NCI-H1417 (cell line): ENCODE results near the gene GRIK3.
A peak's percentile ranks its signal among the peaks of the same experiment; 100 is the strongest.
"Not testable (repeated sequence)": the region's sequence is repeated elsewhere in the genome, so short reads cannot be mapped to it uniquely, and the experiment has no call there.

Source experiments
- DNase-seq, 3 experiments: peaks; one replicate each; lab custom pipeline; 2025; lab: John Stamatoyannopoulos, UW

GRIK3 gene

DNA sequence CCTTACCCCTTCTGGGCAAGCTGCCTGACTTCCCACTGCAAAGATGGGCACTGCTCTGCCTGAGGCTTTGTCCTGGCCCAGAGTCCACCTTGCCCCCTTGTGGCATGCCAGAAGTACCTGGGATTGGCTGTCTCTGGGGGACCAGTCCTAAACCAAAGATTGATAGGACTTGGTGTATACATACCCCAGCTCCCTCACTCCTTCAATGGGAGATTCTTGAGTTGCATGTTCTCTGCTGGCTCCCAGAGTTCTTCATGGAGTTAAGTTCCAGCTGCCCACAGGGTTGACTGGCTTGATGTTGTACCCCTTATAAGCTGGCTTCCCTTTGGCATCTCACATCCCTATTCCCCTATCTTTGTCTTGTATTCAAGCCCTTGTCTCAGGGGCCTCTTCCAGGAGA is 244.8 kb downstream of the GRIK3 start:
- no peak for DNase-seq

DNA sequence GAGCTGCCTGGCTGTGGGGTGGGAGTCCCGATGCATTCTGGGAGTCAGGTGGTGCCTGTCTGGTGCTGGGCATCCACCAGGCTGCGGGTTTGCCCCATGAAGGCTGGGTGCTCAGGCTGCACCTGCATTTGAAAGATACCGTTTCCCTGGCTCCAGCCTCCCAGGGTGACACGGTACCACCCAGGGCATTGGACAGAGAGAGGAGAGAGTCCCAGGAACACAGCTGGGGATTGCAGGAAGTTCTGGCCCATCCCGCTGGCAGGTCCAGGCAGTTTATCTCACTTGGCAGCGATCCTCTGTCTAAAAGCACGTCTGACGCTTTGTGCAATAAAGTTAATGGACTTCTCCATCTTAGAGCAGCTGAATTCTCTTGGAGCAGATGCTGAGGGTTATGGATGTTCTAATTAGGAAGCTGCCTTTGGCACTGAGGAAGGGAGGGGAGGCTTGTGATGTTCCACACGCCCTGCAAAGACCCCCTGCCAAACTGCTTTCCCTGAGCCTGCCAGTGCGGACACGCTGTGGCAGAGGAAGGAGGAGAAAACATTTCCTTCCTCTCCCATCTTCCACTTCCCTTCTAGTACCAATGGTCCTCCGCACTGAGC is 246.9 kb downstream of the GRIK3 start:
- DNase-seq: peak in 1 of 3 experiments; percentile 51

DNA sequence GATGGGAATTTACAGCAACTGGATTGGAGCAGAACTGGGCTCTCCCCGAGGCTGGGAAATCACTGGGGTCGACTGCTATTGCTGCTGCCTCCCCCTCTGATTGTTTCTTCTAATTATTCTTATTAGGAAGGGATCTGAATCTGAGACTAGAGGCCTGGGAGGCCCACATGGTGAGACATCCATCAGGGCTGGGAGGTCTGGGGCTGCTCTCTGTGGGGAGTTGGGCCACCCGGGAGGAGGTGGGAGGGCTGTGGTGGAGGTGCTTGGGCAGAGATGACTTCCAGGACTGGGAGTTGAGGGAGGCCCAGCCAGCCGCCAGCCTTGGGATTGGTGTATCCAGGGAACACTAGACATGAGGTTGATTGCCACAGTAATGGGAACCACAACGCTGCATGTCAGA is 247.9 kb downstream of the GRIK3 start:
- no peak for DNase-seq

DNA sequence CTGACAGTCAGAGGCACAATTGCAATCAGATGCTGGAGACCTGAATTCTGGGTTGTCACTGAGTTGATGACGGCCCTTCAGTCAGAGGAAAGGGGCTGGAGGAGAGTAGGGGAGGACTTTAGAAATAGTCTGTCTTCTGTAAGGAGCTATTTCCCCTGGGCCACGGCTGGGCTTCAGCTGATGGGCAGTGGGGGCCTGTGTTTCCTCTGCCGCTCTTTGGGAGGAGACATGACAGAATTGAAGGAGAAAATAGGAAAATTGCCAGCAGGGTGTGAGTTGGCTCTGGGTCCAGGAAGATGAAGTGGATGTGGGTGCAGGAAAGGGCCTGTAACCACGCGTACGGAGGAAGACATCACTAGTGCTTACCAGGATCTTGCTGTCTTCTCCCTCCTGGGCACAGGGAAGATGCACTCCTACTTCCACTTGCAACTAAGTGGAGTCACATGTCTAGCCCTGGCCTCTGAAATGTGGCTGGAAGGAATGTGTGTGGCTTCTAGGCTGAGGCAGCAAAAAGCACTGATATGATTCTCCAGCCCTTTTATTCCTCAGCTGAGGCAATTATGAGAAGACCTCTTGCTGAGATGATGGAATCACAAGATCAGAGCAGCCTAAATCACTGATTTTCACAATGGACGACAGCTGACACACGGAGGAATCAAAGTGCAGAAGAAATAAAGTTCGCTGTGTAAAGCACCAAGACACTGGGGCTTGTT is 250.0 kb downstream of the GRIK3 start:
- peak in 2 of 3 experiments; percentile 19 to 29 for DNase-seq

DNA sequence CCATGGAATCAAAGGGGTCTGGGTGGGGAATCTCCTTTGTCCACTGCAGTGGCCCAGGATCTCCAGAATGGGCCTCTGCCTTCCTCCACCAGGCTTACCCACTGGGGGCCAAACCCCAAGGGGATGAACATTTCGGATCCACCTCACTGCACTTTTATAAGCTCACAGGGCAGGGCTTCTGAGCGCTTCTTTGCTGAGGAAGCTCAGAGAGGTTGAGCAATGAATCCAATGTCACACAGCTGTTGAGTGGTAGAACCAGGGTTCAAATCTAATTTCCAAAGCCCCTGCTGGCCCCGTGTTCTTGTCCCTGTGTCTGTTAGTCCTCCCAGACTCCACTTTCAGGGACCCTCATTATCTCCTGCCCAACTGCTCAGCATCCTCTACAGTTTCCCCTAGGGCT is 250.8 kb downstream of the GRIK3 start:
- DNase-seq: no peak

DNA sequence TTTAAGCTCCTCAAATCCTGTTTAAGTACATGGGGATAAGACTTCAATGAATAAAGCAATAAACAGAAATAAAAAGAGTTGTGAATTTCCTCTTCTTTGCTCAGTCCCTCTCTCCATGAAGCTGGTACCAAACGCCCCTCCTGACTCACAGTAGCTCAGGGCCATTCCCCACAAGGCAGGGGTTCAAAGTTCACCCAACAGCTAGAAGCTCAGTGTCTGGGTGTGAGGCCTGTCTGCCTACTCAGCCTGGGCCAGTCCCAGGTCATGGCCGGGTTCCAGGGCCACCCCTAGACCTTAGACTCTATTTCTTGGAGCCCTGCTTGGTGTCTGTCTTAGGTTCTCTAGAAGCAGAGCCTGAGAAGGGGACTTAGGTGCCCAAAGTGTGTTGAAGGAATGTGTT is 251.5 kb downstream of the GRIK3 start:
- no peak for DNase-seq

DNA sequence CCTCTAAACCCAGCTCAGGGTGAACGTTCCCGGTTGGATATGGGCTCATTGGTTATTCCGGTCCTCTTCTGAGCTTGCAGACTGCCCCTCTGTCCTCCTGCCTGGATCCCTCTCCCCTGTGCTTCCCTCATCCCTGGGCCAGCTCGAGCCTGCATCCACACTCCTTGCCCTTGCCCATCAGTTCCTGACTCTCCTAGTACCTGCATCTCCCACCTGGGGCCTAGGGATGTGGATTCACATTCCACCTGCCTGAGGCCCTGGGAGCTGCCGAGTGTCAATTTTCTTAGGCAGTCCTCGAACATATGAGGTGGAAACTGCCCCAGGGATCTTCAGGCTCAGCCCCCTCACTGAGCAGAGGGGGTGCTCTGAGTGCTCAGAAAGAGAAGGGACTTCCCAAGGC is 252.2 kb downstream of the GRIK3 start:
- DNase-seq: no peak

DNA sequence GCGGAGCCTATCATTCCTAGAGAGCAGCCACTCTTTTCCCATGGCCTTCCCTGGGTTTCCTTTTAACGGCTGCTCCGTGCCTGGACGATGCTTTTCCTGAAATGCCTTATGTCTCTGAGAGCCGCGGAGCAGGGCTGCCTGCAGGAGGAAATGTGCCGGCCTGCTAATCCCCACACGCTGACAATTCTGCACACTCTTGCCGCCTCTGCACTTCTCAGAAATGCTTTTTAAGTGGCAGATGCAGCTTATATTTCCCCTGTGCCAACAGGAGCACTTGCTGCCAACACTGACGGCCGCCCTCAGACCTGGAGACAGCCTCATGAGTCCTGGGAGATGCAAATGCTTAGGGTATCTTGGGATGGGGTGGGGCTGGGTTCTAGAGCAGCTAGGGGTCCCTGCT is 253.2 kb downstream of the GRIK3 start:
- DNase-seq: no peak

DNA sequence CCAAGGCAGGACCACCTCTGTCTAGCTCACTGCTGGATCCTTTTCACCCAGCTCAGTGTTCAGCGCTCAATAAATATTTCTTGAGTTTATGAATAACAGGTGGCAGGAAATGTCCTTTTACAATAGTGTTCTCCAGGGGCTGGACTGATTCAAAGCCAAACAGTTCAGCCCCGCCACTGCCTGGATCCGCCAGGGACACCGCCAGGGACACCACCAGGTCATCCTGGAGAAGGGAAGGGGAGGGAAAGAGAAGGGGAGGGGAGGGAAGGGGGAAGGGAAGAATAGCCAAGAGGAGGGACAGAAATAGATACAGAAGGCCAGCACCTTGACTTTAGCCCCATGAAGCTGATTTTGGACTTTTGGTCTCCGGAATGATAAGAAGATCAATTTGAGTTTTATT is 255.6 kb downstream of the GRIK3 start:
- DNase-seq: peak in 2 of 3 experiments; percentile 39 to 74

DNA sequence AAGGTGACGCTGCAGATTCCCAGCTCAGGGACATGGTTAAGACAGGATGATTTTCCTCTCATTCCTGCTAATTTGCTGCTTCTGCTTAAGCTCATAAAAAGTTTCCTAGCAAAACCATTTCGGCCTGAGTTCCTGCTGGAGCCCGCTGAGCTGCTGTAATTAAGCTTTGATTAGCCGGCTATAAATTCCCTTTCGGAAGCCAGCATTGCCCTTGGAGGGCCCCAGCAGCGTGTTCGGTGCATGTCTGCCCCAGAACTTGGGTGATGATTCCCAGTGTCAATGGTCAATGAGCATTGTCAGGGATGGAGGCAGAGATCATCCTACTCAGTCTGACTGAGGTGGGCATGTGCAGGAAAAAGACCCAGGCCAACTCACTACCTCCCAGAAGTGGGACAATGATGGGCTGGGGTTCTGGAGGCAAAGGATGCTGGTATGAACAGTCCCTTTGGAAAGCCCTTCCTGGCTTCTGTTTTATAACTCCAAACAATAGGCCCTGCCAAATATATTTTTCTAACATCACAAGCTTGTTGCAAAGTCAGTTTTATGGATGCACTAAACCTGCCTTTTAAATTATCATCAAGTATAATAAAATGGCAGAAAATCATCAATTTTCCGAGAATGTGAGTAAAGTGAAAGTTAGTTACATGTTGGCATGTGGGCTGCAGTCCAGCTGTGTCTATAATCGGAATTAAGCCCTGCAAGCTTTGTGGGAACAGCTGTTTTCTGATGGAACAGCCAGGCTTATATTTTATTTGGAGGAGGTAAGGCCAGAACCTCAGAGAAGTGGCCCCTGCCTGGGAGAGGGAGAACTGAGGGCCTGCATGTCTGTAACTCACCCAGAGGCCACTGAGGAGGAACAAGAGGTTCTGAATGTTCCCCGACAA is 257.1 kb downstream of the GRIK3 start:
- peak in 1 of 3 experiments; percentile 44 for DNase-seq

DNA sequence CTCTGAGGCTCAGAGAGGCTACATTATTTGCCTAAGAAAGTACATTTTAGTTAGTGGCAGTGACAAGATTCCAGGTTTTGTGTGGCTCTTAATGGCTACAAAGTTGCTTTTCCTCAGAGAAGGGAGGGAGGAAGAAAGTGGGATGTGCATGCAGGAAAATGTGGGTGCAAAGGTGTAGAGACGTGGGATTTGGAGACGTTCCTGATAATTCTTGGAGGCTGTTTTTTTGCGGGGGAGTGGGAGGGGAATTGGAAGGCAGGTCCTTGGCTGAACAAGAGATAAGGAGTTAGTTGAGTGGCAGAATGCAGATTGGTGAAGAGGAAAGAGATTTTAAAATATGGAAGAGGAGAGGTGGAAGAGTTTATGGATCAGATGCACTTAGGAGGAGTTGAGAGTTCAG is 258.1 kb downstream of the GRIK3 start:
- DNase-seq: no peak

DNA sequence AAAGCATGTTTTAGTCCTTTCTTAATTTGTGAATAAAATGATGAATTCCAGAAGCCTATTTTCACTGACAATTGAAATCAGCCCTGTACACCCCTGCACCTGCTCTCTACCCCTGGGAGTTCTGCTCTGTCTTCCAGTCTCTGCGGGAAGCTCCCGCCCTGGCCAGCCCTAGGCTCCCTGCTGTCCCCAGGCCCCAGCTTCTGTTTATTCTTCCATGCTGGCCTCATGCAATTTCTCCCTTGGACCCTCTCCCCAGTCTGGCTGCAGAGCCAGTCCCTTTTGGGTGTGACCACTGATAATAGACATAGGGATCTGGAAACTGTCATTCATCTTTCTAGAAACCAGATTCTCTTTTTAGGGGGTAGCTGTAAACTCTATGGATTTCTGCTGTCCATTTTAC is 258.6 kb downstream of the GRIK3 start:
- DNase-seq: peak in 2 of 3 experiments; percentile 85 to 92

DNA sequence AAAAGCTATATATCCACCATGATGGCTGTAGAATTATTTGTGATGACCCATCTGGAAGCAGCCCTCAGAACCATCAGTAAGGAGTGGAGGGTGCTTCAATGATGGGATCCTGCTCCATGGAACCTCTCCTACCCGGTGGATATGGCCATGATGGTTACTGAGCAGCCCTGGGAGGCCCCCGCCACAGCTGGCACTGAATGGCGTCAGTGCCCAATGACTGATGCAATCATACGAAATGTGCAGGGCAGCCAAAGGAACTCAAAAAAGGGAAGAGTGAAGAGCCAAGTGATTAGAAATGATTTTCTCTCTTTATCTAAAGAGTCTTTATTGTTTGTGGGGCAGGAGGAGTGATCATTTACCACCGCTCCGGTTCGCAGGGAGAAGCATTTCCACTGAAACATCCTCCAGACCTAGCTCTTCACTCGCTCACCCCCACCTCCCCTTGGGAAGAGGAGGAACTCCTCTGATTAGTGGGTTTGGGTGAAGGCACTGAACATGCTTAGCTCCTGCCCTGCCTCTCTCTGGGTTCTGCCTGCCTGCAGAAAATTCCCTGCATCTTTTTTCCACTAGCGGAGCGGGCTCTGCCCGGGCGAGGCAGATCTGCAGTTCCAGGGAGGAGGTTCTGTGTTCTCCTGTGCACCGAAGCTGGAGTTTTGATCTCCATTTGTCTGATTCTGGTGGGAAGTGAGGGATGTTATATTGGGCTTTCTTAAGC is 260.3 kb downstream of the GRIK3 start:
- no peak for DNase-seq

DNA sequence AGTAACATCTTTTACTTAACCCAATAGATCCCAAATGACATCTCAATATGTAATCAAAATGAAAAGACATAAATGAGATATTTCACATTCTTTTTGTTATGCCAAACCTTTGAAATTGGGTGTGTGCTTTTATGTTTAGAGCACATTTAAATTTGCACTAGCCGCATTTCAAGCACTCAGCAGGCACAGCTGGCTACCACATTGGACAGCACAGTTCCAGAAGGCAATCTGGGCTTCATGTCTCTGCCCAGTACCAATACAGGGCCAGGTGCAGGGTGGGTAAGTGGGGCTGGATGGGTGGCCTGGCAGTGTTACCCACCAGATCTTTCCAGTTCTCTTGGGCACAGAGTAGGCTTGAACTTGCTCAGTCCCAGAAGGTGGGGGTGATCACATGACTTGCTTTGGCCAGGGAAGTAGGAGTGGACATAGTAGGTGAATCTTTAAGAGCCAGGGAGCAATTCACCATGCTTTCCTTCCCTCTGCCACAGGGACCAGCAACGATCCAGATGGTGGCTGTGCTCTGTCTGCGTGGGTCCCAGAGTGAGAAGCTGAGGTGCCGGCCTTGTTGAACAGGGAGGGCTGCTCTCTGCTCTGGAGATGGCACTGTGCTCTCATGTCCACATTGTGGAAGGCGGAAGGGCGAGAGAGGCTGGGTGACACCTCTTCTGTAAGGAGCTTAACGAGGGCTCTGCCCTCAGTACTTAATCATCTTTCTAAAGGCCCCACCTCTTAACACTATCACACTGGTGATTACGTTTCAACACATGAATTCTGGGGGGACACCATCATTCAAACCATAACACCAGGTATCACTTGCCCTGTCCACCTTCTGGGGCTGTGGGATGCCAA is 261.4 kb downstream of the GRIK3 start:
- DNase-seq: peak in 1 of 3 experiments; percentile 24

DNA sequence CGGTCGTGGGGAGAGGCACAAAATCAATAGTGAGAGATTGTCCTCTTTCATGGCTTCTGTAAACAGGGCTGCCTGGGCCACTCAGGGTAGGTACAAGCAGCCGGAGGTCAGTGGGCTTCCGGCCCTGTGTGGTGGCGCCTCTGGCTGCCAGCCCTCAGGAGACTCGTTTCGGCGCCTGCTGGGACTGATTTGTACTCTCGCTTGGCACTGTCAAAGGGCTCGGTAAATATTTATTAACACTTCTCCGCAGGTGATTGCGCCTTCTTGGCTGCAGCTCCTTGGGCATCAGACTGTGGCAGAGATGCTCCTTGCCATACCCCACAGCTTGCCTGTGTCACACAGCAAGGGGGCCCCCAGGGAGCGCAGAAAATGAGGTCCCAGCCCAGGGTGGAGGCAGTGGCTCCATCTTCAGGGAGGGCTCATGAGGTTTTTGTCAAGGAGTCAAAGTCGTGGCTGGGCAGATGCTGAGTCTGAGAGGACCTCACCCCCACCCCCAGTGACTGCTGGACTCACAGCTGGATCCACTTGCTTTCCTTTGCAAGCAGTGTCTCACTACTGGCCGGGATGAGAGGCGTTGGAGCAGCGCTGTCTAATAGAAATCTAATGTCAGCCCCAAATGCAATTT is 262.5 kb downstream of the GRIK3 start:
- peak; percentile 4 to 96 (median 92) for DNase-seq

DNA sequence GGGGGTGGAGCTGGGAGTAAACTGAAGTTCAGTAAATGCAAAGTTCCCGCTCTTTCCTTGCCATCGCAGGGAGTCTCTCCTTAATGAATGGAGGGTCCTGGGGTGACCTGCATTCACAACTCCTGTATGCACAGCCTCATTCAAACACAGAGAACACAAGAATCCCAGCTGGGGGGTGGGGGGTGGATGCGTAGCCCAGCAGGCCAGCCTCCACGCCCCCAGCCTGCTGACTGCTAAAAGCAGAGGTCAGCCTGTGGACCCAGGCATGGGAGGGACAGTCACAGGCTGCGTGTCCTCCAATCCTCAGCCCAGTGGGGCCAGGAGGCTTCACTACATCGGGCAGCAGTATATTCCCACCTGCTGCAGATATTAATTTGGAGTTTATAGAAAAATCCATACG is 263.1 kb downstream of the GRIK3 start:
- peak in 2 of 3 experiments; percentile 92 to 96 for DNase-seq

DNA sequence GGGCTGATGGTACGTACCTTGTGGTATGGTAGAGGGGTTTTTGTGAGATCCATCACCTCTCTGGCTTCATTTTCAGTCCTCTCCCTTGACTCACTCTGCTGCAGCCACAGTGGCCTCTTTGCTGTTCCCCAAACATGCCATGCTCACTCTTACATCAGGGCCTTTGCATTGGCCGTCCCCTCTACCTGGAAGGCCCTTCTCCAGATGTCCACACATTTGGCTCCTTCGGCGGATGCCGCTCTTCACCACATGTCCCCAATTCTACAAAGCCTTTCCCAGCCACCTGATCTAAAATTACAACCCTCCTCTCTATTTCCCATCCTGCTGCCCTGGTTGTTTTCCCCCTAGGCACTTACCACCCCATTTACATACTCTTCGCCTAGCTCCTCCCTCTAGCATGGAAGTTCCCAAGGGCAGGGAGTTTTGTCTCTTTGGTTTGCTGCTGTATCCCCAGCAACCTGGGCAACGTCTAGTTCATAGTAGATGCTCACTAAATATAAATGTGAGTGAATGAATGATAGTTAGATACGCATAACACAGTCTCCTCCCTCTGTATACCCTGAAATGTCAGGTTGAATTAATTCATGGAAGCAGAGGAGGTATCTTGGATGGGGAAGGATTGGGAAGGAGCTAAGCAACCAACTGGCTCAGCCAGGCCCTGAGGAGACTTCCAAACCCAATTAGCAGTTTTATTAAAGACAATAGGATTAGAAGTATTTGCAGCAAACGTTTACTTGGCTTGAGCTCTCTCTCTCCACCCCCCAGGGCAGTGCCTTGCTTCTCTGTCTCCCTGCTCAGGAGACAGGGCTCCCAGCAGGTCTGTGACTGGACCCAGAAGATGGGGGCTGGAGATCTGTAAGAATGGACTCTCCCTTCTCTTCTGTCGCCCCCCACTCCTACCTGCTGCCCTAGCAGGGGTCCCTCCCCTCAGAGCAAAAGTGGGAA is 264.2 kb downstream of the GRIK3 start:
- DNase-seq: peak in 1 of 3 experiments; percentile 52

DNA sequence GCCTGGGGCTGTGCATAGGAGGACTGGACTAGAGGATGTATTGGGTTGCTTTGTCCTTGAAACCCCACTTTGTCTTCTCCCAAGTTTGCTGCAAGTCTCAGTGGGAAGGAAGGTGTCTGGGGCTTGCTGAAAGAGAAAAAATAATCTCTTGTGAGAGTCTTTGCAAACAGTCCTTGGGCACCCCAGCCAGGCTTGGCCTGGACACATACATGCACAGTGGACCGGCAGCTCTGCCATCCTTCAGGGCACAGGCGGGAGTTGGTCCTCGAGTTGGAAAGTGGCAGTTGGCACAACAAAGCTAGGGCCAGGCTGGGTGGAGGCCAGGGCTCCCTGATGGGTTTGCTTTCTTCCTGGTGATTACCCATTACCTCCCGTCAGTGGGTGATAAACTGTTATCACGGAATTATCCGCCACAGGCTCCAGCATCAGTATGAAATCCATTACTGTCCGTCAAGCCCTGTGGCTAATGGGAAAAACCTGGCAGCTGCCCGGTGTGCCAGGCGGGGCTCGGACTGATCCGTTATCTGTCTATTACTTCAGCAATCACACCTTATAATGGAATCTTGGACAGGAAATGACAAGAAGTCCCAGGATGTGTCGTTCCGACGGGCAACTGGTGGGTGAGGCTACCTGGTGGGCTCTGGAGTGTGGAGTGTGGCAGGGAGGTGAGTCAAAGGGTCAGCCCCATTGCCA is 265.7 kb downstream of the GRIK3 start:
- DNase-seq: peak in 2 of 3 experiments; percentile 28 to 76

DNA sequence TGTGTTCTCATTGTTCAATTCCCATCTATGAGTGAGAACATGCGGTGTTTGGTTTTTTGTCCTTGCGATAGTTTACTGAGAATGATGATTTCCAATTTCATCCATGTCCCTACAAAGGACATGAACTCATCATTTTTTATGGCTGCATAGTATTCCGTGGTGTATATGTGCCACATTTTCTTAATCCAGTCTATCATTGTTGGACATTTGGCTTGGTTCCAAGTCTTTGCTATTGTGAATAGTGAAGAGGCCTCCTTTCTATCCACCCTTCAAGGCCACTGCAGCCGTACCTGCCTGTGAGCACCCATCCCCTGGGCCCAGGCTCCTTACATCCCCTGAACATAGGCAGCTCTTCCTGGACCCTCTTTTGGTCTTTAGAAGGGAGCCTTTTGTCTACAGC is 266.9 kb downstream of the GRIK3 start:
- DNase-seq: not testable (repeated sequence)
